UCSD-AML1 (cell line): ENCODE results near the gene CUEDC2.

Experiments used
- DNase-seq: peaks from one replicate; lab custom pipeline; 2025; ENCODE audit not compliant: unreplicated experiment; lab: John Stamatoyannopoulos, UW

Gene CUEDC2

DNA sequence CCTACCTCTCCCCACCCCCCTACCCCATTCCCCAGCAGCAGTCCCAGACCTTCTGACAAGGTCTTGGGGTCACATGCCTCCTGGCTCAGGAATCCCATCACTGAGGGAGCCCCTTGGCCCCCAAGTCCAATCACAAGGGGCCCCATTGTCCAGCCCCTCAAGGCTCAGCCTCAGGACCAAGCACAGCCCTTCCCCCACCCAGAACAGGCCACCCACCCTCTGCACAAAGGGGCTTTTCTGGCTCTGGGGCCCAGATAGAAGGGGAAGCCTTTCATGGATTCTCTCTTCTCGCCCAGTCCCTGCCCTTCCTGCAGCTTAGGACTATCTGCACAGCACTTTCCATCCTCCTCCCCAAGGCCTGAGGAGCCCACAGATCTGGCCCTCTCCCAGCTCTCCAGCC, 6.9 kb downstream of the CUEDC2 start:
- no peak for DNase-seq

GRCh38 chr10:102424916-102425315, 7.5 kb downstream of the CUEDC2 start:
- DNase-seq, result no peak

GRCh38 chr10:102424145-102424544, 8.2 kb downstream of the CUEDC2 start:
- DNase-seq, result no peak

DNA sequence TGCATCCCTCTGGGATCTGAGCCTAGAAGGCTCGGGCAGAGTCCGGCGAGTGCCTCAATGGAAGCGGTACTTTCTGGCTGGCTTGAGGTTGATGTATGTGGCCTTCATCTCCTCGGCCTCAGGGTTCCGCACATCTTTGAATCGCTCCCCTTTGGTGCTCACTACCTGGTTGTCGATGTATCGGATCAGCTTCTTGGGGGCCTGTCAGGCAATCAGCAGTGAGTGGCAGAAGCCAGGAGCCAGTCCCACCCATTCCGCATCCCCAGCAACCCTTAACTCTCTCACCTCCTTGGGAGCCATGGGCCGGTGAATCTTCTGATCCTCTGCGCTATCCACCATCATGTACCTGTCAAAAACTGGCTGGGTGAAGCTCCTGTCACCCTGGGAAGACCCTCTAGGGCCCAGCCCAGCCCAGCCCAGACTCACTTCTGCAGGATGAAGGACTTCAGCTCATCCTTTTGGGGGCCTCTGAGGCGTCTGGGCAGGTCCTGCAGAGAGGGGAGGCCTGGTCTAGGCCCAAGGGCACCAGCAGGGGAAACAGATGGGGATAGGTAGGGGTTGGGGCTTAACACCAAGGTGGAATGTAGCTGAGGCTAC, 8.9 kb downstream of the CUEDC2 start:
- DNase-seq, result no peak

- no peak for DNase-seq
Measured at GRCh38 chr10:102422545-102423129, 9.7 kb downstream of the CUEDC2 start.

- DNase-seq, result no peak
Measured at GRCh38 chr10:102421757-102422512, 10.4 kb downstream of the CUEDC2 start.

- no peak for DNase-seq
Measured at GRCh38 chr10:102421507-102421756, 10.9 kb downstream of the CUEDC2 start.

- peak; percentile 97 for DNase-seq
Measured at GRCh38 chr10:102420714-102421506, 11.5 kb downstream of the CUEDC2 start, which contains the start of gene FBXL15. Gene FBXL15 (plus strand): TSS chr10:102420836. CDS start chr10:102421130, 294 bp downstream.

DNA sequence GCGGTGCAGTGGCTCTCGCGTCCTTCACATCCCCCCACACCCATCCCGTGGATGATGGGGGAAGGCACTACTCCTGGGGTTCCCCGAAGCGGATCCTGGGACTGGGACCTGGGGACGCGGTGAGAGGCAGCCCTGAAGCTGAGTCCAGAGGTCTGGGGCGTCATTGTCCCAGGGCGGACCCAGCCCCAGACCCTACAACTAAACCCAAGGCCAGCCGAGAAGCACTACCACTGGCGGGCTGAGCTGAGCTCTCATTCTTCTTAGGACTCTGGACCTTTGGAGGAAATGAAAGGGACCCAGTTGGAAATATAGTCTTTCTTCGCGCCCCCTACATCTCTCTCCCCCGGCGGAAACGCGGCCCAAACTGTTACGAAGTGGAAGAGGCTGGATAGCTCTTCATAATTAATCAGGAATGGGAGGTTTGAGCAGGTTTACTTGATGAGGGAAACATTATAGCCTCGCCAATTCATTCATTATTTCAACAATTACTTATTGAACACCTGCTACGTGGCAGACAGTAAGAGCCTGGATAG, 12.1 kb downstream of the CUEDC2 start:
- no peak for DNase-seq

GRCh38 chr10:102419269-102420180, 12.8 kb downstream of the CUEDC2 start:
- peak; percentile 68 for DNase-seq

DNA sequence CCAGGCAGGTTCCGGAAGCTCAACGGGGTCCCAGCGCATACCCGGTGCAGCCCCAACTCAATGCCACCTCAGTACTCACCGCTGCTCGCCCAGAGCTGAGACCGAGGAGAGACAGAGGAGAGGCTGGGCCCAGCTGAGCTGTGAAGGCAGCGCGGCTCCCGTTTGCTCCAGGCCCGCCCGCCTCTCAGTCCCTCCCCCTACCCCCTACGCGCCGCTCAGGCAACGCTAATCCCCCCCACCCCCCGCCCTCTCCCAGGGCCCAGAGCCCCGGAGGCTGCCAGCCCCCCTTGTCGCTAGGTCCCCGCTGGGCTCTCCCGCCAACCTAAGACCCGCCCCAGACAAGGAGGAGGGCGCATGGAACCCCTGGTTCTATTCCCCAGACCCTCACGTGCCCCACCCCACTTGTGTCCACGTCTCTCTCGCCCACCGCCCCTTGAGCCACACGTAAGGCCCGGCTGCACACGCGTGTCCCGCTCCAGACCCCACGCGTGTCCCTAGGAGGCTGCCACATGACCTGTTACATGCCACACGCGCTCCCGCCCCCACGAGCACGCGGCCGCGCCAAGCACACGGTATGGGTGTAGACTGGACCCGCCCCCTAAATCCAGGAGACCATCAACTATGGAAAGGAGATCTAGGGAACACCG, 13.6 kb downstream of the CUEDC2 start, which contains the start of gene PSD:
Gene PSD, minus strand, starts transcription at position 164 of the 647 bp plus-strand sequence. CDS start 1,747 bp downstream, outside the sequence.
- DNase-seq, result no peak

GRCh38 chr10:102416695-102417094, 15.7 kb downstream of the CUEDC2 start:
- no peak for DNase-seq

DNA sequence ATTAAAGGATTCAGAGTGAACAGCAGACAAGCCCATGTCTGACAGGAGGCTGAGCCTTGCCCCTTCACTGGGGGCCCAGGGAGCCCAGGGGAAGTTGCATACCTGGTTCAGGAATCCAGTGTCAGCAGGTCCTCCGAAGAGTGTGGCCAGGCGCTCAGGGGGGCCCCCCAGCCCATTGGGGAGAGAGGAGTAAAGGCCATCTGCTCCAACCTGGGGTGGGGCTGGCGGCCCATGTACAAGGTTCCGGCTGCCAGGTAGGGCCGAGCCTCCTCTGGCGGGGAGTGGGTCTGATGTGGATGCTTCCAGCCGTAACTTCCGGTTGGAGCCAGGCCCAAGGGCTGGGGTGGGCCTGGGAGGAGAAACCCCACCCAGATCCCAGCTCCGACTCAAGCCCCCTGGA, 16.1 kb downstream of the CUEDC2 start:
- no peak for DNase-seq

GRCh38 chr10:102414749-102415148, 17.6 kb downstream of the CUEDC2 start:
- DNase-seq, result no peak

DNA sequence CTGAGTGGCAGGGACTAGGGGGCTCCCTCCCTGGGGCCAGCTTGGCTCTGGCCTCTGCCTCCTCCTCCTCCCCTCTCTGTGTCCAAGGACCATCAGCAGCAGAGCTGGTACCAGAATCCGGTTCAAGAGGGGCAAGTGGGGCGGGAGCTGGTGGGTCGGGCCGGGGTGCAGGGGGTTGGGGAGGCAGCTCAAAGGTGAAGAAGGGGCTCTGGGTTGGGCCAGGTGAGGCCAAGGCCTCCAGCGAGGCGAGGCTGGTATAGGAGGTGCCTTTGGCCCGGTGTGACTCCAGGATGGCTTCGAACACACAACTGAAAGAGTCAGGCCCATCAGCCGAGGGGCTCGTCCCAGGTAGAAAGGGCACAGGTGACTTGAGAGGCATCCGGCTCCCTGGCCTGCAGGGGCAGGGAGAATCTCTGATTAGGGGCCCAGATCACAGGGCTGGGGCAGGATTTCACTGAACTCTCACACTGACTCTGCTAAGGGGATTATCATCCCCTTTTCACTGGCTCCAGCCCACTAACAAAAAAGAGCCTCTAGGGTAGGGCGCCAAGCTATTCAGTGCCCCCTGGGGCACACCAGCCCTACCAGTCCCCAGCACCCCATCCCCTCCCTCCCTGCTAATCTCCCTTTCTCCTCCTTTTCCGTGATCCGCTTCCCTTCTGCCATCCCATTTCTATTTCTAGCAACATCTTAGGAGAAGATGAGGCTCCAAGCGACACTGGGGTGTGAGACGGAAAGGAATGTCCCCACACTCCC, 18.4 kb downstream of the CUEDC2 start:
- no peak for DNase-seq

DNA sequence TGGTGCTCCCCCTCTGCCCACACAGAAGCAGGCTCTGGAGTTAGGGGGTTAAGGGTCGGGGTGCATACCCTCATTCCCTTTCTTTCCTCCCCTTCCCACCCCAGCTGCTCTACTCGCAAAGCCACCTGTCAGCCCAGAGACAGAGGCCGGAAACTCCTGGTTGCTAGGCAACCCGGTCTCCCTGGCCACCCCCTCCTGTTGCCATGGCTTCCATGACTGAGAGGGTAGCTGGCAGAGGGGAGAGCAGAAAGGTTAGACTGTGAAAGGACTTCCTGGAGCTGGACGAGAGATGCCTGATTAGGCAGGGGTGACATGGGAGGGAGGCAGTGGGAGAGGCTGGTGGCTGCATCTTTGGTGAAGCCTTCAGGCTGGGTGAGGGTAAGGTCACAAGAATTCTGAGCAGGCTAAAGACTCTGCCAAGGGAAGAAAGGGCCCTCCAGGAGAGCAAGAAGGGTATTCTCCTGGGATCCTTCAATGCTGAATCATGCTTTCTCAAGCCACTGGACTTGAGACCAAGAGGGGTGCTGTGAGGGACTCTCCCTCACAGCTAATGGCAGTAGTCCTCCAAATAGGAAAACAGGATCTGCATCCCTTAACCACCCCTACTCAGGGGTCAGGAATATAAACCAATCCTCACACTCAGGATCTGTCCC, 19.2 kb downstream of the CUEDC2 start:
- DNase-seq, result no peak

- DNase-seq, result no peak
Measured at GRCh38 chr10:102412293-102412692, 20.1 kb downstream of the CUEDC2 start.
